ENCODE measurements around the gene THAP7.
"Not testable (repeated sequence)": the region's sequence is repeated elsewhere in the genome, so short reads cannot be mapped to it uniquely, and the experiment has no call there.

THAP7 gene

DNA sequence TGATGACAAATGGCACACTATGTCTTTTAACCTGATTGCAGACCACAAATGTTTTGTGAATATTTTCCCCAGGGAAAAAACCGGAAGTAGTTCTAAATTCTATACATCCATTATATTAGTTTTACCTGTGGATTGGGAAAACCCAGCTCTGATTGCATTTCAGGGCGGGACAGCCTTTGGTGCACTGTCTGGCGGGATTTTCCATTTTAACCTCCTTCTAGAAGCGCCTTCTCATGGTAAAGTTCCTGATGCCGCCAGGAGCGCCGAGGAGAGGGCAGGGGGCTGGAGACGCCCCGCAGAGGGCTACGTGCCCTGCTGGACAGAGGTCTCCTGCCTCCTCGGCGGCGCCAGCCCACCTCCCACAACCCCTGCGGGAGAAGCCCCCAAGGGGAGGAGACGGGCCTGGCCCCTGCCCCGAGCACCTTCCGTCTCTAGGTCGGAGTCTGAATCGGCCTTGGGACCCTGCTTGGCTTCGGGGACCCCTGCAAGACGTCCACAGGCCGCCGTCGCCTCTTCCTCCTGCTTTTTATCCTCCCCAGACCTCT, 11.8 kb upstream of the THAP7 start:
- DNase-seq (ENCODE audit: low spot score) = no peak

DNA sequence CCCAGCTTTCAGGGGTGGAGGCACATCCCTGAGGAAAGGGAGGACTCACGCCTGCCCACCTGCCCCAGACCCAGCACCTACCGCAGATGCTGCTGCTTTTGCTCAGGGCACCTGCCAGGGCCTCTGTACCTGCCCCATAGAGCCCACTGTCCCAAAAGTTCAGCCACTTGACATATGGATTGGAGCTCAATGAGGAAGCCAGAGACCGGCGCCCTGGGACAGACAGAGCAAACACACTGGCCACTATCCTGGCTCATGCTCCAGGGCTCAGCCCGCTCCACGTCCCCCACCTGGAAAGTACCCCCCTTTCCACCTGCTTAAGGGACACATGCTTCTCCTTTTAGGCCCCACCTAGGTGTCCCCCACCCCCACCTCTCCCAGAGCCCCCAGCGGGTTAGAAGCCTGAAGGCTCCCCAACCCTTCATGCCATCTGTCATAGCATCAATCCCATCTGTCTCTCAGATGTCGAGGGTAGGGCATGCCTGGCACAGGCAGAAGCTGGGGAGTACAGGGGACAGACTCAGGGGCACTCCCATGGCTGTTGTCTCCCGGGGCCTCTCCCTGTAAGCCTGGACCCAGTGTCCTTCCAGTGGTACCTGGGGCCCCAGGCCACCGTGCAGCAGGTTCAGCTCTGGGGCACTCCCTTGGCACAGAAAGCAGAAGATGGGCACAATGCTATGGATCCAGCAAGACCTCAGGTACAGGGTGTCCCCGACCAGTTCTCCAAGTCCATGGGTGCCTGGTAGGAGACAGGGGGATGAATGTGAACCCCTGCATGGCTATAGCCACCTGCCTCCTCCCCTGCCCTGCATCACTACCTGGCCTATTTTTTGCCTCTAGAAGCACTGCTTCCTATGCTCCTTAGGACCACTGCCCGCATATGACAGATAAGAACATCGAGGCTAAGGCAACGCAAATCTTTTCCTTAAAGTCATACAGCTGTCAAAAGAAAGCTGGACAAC, 10.8 kb upstream of the THAP7 start:
- DNase-seq (ENCODE audit: low spot score) = no peak

DNA sequence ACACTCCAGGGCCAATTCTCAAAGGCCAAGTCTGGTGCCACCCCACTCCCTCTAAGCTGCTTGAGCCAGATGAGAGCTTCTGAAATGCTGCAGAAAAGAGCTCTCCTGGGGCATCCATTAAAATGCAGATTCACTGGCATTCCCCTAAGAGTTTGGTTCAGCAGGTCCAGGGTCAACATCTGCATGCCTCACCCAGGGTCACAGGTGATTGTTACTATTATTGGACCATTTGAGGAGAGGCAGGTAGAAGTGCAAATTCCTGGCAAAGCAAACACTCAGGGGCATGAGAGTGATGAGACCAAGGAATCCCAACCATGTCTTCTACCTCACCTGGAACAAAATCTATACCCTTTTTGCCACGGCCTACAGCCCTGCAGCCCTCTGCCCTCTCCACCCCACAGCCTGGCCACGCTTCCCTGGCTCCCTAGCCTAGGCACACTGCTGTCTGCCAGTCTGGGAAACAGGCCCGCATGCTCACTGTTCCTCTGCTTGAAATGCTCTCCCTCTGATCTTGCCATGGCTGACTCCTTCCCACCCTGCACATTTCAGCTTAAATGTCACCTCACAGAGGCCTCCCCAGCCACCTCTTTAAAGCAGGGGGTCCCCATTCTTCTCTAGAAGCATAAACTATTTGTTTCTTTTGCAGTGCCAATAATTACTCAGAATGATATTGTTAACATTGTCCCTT, 8.7 kb upstream of the THAP7 start:
- no peak for DNase-seq (ENCODE audit: low spot score)

DNA sequence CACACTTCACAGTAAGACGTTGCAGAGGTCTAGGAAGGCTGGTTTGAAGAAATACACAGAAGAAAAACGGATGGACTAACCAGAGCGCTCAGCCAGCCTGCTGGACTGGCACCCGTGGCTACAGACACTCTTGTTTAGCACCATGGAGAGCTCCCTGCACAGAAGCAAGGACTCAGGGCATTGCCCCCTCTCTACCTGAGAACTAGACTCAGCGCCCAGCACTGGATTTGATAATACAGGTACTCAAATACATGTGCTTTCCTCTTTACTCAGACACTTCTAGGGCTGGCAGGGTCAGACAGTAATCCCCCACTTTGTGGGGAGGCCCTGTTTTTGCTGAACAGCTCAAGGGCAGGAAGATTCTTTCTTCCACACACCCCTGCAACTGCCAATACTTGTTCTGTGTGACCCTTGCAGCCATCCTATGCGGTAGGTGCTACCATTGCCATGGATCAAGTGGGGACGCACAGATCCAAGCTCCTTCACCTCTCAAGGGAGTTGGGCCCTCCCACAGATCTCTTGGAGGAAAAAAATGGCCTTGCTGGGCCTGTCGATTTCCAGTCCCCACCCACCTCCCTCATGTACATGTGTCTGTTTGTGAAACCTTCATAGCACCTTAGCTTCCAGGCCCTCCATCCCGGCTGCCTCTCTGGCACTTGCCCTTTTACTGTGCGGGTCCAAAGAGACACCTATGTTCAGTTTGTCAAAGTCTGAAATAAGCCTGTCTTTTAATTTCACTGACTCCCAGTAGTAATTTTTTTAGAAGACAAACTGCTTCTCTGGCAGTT, 7.9 kb upstream of the THAP7 start:
- peak; percentile 25 for DNase-seq (ENCODE audit: low spot score)

DNA sequence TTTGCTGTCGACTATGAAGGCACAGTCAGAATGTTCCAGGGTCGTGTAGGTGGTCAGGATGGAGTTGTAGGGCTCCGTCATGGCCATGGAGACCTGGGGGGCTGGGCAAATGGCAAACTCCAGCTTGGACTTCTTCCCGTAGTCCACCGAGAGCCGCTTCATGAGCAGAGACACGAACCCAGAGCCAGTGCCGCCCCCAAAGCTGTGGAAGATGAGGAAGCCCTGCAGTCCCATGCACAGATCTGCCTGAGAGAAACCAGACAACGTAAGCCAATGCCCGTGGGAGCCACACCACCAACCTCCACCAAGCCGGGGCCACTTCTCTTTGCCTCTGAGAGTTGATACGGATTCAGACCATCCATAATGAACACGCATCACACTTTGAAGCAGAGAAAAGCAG, 7.3 kb upstream of the THAP7 start:
- not testable (repeated sequence) for DNase-seq (ENCODE audit: low spot score)

DNA sequence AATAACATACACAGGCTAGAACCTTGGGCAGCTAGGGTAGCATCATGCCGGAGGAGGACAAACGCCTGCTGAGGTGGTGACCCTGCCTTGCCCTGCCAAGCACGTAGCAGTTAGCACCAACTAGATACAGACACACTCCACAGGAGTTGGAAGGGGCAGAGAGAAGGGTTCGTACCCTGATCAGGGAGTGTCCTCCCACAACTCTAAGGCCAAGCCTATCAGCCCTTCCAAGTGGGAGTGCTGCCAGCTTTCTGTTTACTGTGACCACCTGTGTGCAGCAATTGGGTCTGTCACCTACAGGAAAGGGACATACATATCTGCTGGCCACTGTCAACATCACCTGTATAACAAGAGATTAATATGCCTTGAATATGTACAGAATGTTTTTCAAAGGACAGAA, 1.9 kb upstream of the THAP7 start:
- DNase-seq (ENCODE audit: low spot score) = no peak

DNA sequence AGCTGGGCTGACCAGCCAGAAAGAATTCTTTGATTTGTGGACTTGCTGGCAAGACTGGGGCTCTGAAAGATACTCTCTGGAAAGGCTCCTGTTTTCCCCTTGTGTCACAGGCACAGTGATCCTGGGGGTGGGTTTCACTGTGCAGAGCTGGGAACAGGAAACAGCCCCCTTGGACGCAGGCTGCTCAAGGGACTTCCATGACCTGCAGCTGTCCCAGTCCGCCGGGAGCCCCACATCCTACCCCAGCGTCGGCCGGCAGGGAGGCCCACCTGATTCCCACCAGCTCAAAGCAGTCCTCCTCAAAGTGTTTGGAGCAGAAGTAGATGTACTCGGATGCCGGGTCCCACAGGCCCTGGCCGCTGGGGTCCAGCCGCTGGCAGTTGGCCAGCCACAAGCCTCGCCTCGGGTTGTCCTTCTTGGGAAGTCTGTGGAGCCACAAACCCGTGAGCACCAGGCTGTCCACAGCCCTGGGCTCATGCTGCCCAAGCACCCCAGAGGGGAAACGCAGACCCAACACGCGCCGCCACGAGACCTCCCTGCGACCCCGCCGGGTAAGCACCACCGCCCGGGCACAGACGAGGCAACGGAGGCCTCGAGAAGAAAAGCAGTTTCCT, 824 bp downstream of the THAP7 start:
- DNase-seq (ENCODE audit: low spot score) = no peak

DNA sequence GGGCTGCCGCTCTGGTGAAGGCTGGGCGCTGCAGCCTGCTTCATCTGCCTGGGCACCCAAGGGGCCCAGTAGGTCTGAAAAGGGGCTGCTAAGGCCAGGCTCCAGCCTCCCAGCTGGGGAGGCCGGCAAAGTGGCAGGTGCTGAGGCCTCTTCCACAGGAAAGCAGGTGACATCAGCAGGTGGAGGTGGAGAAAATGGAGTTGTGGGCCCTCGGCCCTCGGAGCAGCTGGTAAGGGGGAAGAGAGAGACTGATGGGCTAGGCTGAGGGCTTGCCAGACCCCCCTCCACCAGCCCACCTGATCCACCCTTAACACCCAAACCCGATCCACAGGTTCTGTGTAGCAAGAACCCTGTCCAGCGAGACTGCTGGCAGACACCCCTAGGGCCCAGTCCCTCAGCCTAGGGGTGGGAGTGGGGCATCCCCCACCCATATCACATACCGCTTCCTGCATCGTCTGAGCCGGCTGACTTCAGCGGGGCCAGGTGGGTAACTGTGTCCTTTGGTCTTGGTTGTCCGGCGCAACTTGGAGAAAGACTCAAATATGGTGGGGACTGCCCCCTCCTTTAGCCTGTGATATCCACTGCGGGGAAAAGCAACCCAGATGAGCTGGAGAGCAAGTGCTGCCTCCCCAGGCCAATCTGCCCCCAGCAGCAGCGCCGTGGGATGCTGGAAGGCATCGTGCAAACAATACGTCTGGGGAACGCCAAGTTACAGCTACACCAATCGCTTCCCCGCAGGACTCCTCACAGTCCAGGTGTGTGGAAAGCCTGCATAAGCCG, 1.5 kb downstream of the THAP7 start:
- DNase-seq (ENCODE audit: low spot score) = no peak

DNA sequence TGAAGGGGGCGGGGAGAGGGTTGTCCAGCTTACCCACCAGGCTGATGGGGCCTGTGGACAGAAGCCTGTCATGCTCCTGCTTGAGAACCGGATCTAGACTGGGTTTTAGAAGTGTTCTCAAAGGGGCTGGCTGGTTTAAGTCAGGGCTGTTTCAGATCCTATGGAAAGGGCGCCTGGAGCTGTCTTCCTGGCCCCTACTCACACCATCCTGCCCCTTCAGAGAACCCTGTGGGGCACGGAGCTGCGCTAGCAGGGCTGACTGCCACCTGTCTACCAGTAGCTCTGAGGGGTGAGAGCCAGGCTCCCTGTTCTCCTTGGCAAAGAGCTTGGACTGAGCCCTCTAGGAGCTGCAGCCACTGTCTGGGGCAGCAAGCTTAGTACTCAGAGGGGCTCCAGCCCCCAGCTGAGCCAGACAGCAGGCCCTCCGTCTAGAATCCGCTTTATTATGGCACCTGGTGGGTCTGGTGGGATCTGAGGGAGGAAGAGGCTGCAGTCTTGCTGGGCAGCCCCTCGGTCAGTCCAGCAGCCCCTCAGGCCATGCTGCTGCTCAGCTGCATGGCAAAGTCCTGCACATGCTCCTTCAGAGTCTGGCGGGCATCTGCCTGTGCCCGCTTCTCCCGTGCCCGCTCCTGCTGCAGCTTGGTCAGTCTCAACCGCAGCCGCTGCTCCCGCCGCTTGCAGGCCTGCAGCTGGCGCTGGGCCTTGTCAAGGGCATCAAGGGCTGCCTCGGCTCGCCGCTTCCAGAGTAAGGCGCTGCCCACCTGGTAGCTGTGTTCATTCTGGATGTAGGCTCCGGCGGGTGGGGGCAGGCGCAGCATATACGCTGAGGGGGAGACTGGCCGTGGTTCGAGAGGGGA, 2.3 kb downstream of the THAP7 start:
- no peak for DNase-seq (ENCODE audit: low spot score)

DNA sequence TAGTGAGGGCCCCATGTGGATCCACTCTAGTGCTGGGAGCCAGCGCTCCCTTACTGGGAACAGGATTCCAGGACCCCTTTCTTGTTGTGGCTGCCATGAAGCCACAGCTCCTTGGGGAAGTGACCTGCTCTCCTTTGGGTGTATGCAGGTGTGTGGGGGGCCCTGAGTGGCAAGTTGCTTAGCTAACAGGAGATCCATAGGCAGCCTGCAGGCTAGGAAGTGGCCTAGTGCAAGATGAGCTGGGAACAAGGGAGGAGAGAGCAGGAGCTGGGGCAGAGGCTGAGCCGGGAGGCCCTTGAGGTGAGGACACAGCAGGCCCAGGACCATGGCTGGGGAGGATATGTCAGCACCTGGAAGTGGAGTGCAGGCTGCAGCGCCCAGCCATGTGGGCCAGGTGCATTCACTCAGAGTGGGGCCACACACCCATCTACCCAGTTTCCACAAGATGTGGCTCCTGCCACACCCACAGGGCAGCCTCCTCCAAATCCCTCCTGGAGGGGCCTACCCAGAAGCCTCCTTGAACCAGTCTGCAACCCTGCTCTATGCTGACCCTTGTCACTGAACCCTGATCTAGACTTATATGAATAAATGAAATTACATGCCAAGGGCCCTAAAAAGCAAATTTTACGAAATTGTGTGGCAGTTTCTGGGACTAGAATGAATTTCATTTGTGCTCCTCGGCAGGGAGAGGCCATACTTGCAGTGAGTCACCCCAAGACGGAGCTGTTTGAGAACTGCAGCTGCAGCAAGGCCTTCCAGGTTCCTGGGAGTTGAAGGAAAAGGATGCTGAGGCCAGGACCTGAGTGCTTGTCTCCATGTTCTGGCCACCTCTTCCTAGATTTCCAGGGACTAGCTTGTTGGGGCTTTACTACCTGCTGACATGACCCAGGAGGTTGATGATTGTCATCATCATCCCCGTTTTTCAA, 3.2 kb downstream of the THAP7 start:
- no peak for DNase-seq (ENCODE audit: low spot score)

DNA sequence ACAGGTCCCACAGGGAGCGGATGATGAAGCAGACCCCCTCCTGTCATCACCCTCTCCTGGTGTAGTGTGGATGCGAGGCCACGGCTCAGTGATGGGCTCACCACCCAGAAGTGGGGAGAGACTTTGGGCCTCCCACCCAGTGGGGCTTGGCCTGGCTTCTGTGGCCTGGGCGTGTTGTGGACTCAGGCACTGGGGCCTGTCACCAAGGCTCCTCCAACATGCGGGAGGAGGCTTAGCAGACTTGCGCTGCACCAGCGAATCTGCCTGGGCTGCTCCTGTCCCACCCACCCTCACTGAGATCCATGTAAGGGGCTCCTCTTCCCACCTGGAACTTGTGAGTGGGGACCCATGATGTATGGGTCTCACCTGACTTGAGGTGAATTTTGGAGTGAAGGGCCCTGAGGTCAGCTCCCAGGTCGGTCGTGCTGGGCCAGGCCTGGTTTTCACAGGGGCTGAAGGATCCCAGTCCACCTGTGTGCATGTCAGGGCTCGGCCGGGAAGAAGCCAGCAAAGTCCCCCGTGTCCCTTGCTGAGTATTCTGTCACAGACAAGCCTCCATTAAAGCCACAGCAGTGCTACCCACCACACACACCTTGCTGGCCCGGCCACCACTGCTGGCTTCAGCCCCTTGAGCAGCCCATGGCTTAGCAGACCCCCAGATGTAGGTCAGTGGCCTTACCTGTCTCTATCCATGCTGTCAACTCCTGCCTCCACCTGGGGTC, 4.2 kb downstream of the THAP7 start:
- no peak for DNase-seq (ENCODE audit: low spot score)

DNA sequence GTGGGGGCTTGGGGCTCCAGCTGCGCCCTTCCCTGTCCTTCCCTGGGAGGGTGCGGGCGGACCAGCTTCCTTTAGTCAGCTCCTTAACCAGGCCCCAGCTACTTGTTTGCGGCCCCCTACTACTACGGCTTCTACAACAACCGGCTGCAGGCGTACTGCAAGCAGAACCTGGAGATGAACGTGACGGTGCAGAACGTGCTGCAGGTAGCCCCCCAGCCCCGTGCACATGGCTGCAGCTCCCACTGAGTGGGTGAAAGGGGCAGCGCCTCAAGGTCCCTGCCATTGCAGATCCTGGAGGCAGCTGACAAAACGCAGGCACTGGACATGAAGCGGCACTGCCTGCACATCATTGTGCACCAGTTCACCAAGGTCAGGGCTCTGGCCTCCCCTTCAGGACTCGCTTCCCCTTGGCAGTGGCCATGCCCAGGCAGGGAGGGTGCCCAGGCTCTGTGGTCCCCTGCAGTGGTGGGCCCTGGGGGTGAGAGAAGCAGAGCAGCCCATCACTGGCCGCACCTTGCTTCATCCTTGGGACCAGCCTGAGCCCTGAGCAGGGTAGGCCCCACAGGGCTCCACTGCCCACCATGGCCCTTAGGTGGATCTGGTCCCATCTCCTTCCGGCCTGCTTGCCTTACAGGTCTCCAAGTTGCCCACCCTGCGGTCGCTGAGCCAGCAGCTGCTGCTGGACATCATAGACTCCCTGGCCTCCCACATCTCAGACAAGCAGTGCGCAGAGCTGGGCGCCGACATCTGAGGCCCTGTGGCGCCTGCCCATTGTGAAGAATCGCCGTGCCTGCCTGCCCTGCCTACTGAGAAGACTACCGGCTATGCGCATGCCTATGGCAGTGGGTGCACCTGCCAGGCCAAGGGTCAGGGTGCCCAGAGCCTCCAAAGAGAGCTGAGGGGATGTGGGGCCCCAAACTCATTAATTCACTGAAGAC, 5.1 kb downstream of the THAP7 start:
- no peak for DNase-seq (ENCODE audit: low spot score)

DNA sequence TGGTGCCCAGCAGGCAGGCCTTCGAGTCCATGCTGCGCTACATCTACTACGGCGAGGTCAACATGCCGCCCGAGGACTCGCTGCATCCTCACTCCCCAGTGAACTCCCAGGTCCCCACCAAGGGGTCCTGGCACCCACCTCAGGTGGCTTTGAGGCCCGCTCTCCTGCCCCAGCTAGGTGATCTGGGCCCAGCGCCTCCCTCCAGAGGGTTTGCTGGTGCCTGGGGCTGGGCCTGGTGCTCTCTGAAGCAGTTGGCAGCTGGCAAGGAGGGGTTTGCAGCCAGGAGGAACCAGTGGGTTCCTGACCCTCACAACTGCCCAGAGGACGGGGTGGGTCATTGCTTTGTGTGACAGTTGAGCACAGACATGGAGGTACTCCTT, 5.9 kb downstream of the THAP7 start:
- DNase-seq (ENCODE audit: low spot score) = no peak

DNA sequence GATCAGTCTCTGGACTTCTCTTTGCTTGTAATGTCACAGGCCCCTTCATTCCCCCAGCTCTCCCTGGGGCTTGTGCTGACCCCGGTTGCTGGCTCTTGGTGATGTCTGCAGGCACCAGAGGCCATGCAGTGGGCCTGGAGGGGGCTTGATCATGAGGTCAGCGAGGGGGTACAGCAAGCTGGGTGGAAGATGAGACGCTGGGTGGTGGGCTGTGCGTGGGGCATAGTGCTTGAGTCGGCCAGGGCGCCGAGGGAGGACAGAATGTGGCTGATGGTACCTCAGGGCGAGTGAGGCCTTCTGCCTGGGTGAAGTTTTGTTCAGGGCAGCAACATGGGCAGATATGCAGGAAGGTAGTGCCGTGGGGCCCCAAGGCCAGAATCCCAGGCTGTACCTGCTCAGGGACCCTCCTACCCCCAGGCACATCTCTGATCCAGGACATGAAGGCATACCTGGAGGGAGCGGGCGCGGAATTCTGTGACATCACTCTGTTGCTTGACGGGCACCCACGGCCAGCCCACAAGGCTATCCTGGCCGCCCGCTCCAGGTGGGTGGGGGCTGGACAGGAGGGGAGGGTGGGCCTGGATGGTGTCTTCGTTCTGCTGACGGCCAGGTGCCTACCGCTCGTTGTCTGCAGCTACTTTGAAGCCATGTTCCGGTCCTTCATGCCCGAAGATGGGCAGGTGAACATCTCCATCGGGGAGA, 6.4 kb downstream of the THAP7 start:
- DNase-seq (ENCODE audit: low spot score) = no peak

DNA sequence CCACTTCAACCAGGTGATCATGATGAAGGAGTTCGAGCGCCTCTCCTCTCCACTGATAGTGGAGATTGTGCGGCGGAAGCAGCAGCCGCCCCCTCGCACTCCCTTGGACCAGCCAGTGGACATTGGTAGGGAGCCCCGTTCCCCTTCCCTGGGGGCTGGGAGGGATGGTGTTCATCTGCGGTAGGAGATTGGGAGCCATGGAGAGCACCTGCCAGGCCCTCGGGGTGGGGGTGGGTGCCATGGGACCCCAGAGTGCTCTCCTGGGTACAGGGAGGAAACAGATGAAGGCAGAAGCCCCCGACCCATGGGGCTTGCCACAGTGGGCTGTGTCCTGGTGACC, 7.0 kb downstream of the THAP7 start:
- DNase-seq (ENCODE audit: low spot score) = no peak

DNA sequence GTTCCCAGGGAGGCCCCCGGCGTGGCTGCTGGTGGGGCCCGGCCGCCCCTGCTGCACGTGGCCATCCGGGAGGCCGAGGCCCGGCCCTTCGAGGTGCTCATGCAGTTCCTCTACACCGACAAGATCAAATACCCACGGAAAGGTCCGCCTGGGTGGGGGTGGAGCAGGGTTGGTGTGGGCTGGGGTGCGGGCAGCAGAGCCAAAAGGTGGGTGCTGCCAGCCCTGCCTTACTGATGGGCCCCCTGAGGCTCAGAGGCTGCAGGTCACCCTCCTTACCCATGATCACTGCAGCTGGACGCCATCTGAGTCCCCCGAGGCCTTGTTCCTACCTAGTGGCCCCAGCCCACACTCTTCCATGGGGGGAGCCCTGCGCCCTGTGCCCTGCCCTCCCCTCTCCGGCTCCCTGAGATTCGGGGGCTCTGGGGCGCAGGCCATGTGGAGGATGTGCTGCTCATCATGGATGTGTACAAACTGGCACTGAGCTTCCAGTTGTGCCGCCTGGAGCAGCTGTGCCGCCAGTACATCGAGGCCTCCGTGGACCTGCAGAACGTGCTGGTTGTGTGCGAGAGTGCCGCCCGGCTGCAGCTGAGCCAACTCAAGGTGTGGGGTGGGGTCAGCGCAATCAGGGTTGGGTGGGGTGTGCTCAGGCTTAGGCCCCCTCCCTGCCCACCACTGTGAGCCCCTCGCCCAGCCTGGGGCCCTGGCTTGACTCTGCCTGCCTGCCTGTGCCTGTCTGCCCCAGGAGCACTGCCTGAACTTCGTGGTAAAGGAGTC, 7.6 kb downstream of the THAP7 start:
- no peak for DNase-seq (ENCODE audit: low spot score)
